HG02870 (cell line): ENCODE results near the gene CWC27.

Source experiments
- ATAC-seq: cut with Tn5 transposase; IDR thresholded peaks from one replicate; pipeline ENCODE4 v1.9.1; 2021; ENCODE audit warnings: mild to moderate bottlenecking, moderate library complexity; ENCODE audit not compliant: unreplicated experiment

The CWC27 gene

DNA sequence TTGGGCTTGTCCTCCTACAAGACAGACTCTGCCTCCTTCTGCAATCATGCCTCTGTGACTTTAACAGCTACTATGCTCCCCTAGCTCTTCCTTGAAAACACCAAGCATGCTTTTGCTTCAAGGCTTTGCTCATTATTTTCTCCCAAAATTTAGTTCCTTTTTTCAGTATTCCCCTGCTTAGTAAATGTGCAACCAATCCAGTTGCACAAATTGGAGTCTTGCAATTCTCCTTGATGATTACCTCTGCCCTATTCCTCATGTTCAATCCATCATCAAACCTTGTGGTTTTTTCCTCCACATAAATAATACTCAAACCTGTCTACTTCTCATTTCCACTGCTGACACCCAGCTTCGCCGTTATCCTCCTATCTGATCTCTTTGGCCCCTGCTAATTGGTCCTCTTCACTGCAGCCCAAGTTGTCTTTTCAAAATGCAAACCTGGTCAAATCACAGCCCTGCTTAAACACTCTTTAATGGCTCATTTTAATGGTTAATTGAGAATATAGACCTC, 296.3 kb downstream of the CWC27 start:
- no peak for ATAC-seq

- ATAC-seq = peak; percentile 48
Observed at GRCh38 chr5:65066387-65067146, 297.8 kb downstream of the CWC27 start.

- no peak for ATAC-seq
Observed at GRCh38 chr5:65067147-65067506, 298.4 kb downstream of the CWC27 start.
